NCI-H226 (cell line): ENCODE measurements around the gene PRPS1L1.

ENCODE experiments used
- DNase-seq: peaks from one replicate; pipeline ENCODE4 v3.0.0-alpha.2; 2015

PRPS1L1 gene

GRCh38 chr7:18013936-18014335, 13.7 kb downstream of the PRPS1L1 start:
- DNase-seq = peak; percentile 90

- no peak for DNase-seq
Measured at GRCh38 chr7:18004372-18004771, 23.3 kb downstream of the PRPS1L1 start.

- no peak for DNase-seq
Measured at GRCh38 chr7:18003286-18003994, 24.2 kb downstream of the PRPS1L1 start.

- DNase-seq = no peak
Measured at GRCh38 chr7:17998692-17999091, 29.0 kb downstream of the PRPS1L1 start.

GRCh38 chr7:17996442-17997223, 31.0 kb downstream of the PRPS1L1 start:
- no peak for DNase-seq

GRCh38 chr7:17996040-17996439, 31.6 kb downstream of the PRPS1L1 start:
- DNase-seq = no peak

GRCh38 chr7:17994079-17994850, 33.4 kb downstream of the PRPS1L1 start:
- no peak for DNase-seq

- no peak for DNase-seq
Measured at GRCh38 chr7:17991866-17992648, 35.6 kb downstream of the PRPS1L1 start.

- DNase-seq = no peak
Measured at GRCh38 chr7:17990761-17991160, 36.9 kb downstream of the PRPS1L1 start.

- DNase-seq = peak; percentile 53
Measured at GRCh38 chr7:17989546-17989945, 38.1 kb downstream of the PRPS1L1 start.

GRCh38 chr7:17988858-17989257, 38.8 kb downstream of the PRPS1L1 start:
- DNase-seq = no peak

- DNase-seq = no peak
Measured at GRCh38 chr7:17988141-17988540, 39.5 kb downstream of the PRPS1L1 start.

GRCh38 chr7:17986851-17987250, 40.8 kb downstream of the PRPS1L1 start:
- peak; percentile 94 for DNase-seq

GRCh38 chr7:17985473-17986239, 42.0 kb downstream of the PRPS1L1 start:
- no peak for DNase-seq

GRCh38 chr7:17984288-17984687, 43.4 kb downstream of the PRPS1L1 start:
- no peak for DNase-seq

GRCh38 chr7:17983221-17984062, 44.2 kb downstream of the PRPS1L1 start:
- no peak for DNase-seq

- DNase-seq = no peak
Measured at GRCh38 chr7:17976952-17977351, 50.7 kb downstream of the PRPS1L1 start.
